ENCODE data around the gene CD164L2. TPM values are rescaled to one million over a fixed set of nuclear protein-coding genes. Genes with fewer than 3 reads are reported as not detected.

Gene CD164L2
- total RNA-seq, 2 experiments from 2014 or later = not detected

Other genes starting within 250 kb of the CD164L2 start
- 10 to 100 TPM; 16.0 to 17.8 TPM for gene SLC9A1, start 228.2 kb downstream of the CD164L2 start, total RNA-seq
- gene WDTC1, start 148.7 kb downstream of the CD164L2 start, total RNA-seq = 10 to 100 TPM; 30.3 TPM
- 10 to 100 TPM; 22.8 to 24.6 TPM for gene TMEM222, start 61.2 kb downstream of the CD164L2 start, total RNA-seq
- 10 to 100 TPM; 27.3 to 30.4 TPM for gene SYTL1, start 41.3 kb downstream of the CD164L2 start, total RNA-seq
- 1 to 10 TPM; 8.2 to 9.7 TPM for gene MAP3K6, start 16.4 kb downstream of the CD164L2 start, total RNA-seq
- not detected for gene FCN3, start 8.5 kb downstream of the CD164L2 start, total RNA-seq
- gene GPR3, start 9.3 kb upstream of the CD164L2 start, total RNA-seq = 1 to 10 TPM; 1.3 to 1.5 TPM
- gene WASF2, start 106.8 kb upstream of the CD164L2 start, total RNA-seq = 100 to 1,000 TPM; 109 to 110 TPM
- 10 to 100 TPM in 1 of 2 experiments, 1 to 10 TPM in 1; 8.3 to 12.1 TPM for gene AHDC1, start 220.8 kb upstream of the CD164L2 start, total RNA-seq